PC-3 (cell line): ENCODE results near the gene ZFPM1.

Source experiments
- EZH2 ChIP-seq: fragments of 300-600 bp; sonication (generic); IDR thresholded peaks from one replicate; pipeline ENCODE4 v1.6.1; 2017; ENCODE audit warnings: antibody characterized with exemption, mild to moderate bottlenecking, low read length; ENCODE audit not compliant: unreplicated experiment
- TF ChIP-seq, protein P1 (sequence below): fragments of 300-600 bp; sonication (generic); conservative IDR thresholded peaks from 2 replicates; pipeline ENCODE4 v1.5.1; 2017; ENCODE audit warnings: antibody characterized with exemption, low read depth, mild to moderate bottlenecking, low read length

DNA sequence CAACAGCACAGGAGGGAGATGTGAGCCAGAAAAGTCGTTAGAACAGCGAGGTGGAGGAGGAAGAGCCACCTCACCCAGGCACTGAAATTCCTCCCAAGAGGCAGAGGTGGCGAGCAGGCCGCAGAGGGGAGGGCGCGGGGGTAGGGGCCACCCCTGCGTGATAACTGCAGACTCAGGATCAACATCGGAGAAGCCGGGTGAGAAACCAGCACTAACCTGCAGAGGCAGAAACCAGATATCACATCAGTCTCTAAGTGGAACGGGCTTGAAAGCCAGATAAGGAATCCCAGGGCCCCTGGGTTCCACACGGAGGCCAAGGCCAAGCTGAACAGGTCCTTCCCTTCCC, 77.8 kb downstream of the ZFPM1 start:
- TF ChIP-seq, protein P1, sequence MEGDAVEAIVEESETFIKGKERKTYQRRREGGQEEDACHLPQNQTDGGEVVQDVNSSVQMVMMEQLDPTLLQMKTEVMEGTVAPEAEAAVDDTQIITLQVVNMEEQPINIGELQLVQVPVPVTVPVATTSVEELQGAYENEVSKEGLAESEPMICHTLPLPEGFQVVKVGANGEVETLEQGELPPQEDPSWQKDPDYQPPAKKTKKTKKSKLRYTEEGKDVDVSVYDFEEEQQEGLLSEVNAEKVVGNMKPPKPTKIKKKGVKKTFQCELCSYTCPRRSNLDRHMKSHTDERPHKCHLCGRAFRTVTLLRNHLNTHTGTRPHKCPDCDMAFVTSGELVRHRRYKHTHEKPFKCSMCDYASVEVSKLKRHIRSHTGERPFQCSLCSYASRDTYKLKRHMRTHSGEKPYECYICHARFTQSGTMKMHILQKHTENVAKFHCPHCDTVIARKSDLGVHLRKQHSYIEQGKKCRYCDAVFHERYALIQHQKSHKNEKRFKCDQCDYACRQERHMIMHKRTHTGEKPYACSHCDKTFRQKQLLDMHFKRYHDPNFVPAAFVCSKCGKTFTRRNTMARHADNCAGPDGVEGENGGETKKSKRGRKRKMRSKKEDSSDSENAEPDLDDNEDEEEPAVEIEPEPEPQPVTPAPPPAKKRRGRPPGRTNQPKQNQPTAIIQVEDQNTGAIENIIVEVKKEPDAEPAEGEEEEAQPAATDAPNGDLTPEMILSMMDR: no peak
- TF ChIP-seq EZH2: no peak
